ENCODE data around the gene PTPN11.

GRCh38 chr12:112543751-112544150 lies 125.0 kb downstream of the PTPN11 start:
- no peak for TF ChIP-seq ZNF274 (IDR thresholded peaks at IDR 0.05; ENCODE audit: low read depth, low read length)
- no peak for TF ChIP-seq SUZ12 (IDR thresholded peaks at IDR 0.05; ENCODE audit: extremely low read depth, insufficient read depth, insufficient read length)

Measured in NT2/D1 (cell line).